ENCODE results near the gene CEMIP. TPM values are rescaled to one million over a fixed set of nuclear protein-coding genes. Genes with fewer than 3 reads are reported as not detected.

The CEMIP gene
- total and polyA plus RNA-seq, 2 of the 4 experiments (the other 2 are of a cell fraction) = 63.8 to 78.0 TPM

DNA sequence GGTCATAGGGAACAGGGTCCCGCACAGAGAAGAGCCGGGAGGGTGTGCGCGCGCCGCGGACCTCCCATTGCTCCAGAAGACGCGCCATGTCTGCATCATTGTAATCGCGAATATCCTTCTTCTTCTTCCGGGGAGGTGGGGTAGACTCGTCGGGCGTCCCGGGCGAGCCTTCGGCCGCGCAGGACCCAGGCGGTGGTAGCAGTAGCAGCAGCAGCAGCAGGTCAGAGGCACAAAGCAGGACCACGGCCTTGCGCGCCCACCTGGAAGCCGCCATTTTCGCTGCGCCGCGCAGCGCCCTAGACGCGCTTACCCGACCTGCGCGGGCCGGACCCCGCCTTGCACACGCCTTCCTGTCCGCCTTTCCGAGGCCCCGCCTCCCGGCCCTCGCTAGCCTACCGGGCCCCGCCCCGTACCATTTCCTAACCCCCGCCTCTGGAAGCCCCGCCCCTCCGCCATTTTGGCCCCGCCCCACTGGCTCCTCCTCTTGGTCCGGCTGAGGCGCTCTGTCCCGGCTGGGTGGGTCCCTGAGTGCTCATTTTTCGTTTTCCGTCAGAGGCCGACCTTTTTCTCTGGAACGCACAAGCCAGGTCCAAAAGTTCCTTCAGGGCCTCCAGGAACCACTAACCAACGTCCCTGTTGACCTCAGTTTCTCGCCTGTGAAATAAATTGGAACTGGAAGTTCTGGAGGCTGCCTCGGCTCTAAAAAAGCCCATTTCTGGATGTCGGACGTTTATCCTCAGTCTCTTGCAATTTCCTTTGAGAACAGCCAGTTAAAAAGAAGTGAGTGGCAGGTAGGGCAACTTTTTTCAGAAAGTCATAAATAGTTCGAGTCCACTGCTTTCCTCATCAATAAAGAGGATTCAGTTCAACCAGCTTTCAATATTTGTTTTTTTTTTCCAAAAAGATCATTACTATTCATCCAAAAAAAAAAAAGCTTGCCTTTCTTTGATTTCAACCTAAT is 210.6 kb downstream of the CEMIP start, which contains the start of gene MESD:
MESD (minus strand) TSS at position 302 of the 961 bp plus-strand sequence; CDS start at position 274, 28 bp downstream.
- Histone ChIP-seq H4K20me1 (ENCODE audit: insufficient read depth, low read length) (peaks cover 20% of the 10 kb centered on the region; the same call in 1 of the 2 replicates), H2AFZ (replicated peaks; ENCODE audit: low read length, poor library complexity) (peak within 1 kb of the TSS; percentile 95), H3K4me1 (ENCODE audit: control insufficient read depth, insufficient read depth, low read length) (peaks cover 6% of the 10 kb centered on the region), H3K79me1 (ENCODE audit: low read depth in 1 of 2, low read length in 2 of 2) (peaks cover 9 to 46% of the 10 kb centered on the region in 2 experiments), H3K27me3 (ENCODE audit: control insufficient read depth, insufficient read depth, low read length) (no peaks in the 10 kb centered on the region), H4K91ac (ENCODE audit: insufficient read depth, low read depth, low read length) (peak within 1 kb of the TSS; percentile 96), H3K56ac (ENCODE audit: extremely low read depth, insufficient read depth, low read length) (peak within 1 kb of the TSS; percentile 97), H3K9ac (ENCODE audit: low read depth, low read length) (peak within 1 kb of the TSS; percentile 99), H3K23ac (ENCODE audit: low read depth, low read length) (peak within 1 kb of the TSS; percentile 84), H2BK120ac (ENCODE audit: low read depth, low read length) (peak within 1 kb of the TSS; percentile 81), H2AK9ac (replicated peaks; ENCODE audit: low read depth, low read length, poor library complexity) (peak within 1 kb of the TSS; percentile 90), H3K4me2 (ENCODE audit: low read depth, low read length) (peak within 1 kb of the TSS; percentile 99), H2BK15ac (ENCODE audit: low read depth, low read length) (peak within 1 kb of the TSS; percentile 95; the same call in 1 of the 3 replicates), H3K36me3 (ENCODE audit: control insufficient read depth, insufficient read depth, low read length) (no peaks in the 10 kb centered on the region), H3K18ac (ENCODE audit: low read depth, low read length) (peak within 1 kb of the TSS; percentile 92), H4K8ac (ENCODE audit: low read depth in 2 of 2, low read length in 2 of 2) (peak within 1 kb of the TSS; percentile 99), H2BK20ac (ENCODE audit: low read depth, low read length) (peak within 1 kb of the TSS; percentile 27), H2AK5ac (ENCODE audit: low read depth, low read length) (peak within 1 kb of the TSS; percentile 78), H3K4me3 (ENCODE audit: insufficient read depth, low read depth, low read length) (peak within 1 kb of the TSS; percentile 73), H3K9me3 (ENCODE audit: control insufficient read depth, insufficient read depth, low read length) (no peaks in the 10 kb centered on the region), H3K14ac (replicated peaks; ENCODE audit: low read depth, low read length) (peak within 1 kb of the TSS; percentile 90), H4K5ac (ENCODE audit: low read depth, low read length) (peak within 1 kb of the TSS; percentile 97), H3K27ac (ENCODE audit: insufficient read depth, low read length) (peak within 1 kb of the TSS; percentile 98), H3K4ac (ENCODE audit: low read depth, low read length) (peak within 1 kb of the TSS; percentile 93), H2BK5ac (ENCODE audit: low read depth, low read length, poor library complexity, severe bottlenecking) (peak within 1 kb of the TSS; percentile 86), H3K9me1 (ENCODE audit: insufficient read depth, low read length) (peaks cover 23% of the 10 kb centered on the region)
- ChIA-PET CTCF (interaction anchor here (0.6 to 0.7 kb wide), 2 partner anchors 277 to 422 kb away, joined by 4 to 5 read pairs; no protein-coding TSS in a partner anchor), POLR2A (ENCODE audit: unreplicated experiment) (interaction anchor here (0.6 kb wide), 1 partner anchor 16 kb away, joined by 4 read pairs; no protein-coding TSS in a partner anchor)
- ATAC-seq (ENCODE audit: low read depth) (peak; percentile 98), DNase-seq (peak; percentile 92)
- dilution Hi-C loops (cut with HindIII; ENCODE audit: low sequenced_read_pairs, unreplicated experiment) (no loop called here), intact Hi-C loops (cut with micrococcal nuclease) (no loop called here), in situ Hi-C loops (cut with MboI; ENCODE audit: low sequenced_read_pairs) (loop anchor here (10.0 kb wide), 1 partner anchor 275 kb away; no protein-coding TSS in a partner anchor)
- BruUV-seq (replicated peaks) = no TSS peak
- WGBS, 2 experiments (ENCODE audit: extremely low coverage in 2 of 2, insufficient read length in 1 of 2) = 0% methylated on average over 31 of the region's 63 CpGs; no CpG with 5 or more reads in 1 of the 2 experiments
- no peak for TF ChIP-seq NFE2L2 (IDR thresholded peaks at IDR 0.05; ENCODE audit: low read depth, low read length)
- TF ChIP-seq SMC3 (IDR thresholded peaks at IDR 0.05; ENCODE audit: low read depth, low read length) = no peak
- peak; percentile 21; the same call in 1 of the 2 replicates for TF ChIP-seq MAZ (IDR thresholded peaks at IDR 0.05; ENCODE audit: borderline replicate concordance, low read depth, low read length)
- TF ChIP-seq, protein P1, sequence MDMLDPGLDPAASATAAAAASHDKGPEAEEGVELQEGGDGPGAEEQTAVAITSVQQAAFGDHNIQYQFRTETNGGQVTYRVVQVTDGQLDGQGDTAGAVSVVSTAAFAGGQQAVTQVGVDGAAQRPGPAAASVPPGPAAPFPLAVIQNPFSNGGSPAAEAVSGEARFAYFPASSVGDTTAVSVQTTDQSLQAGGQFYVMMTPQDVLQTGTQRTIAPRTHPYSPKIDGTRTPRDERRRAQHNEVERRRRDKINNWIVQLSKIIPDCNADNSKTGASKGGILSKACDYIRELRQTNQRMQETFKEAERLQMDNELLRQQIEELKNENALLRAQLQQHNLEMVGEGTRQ (IDR thresholded peaks at IDR 0.05; ENCODE audit: low read depth, low read length) = no peak
- peak; percentile 73 for TF ChIP-seq POLR2A (IDR thresholded peaks at IDR 0.05; ENCODE audit: low read depth, low read length)
- no peak for TF ChIP-seq CHD1 (IDR thresholded peaks at IDR 0.05; ENCODE audit: low read depth, low read length)
- TF ChIP-seq BHLHE40 (IDR thresholded peaks at IDR 0.05; ENCODE audit: low read depth, low read length) = no peak
- peak; percentile 61; the same call in 1 of the 2 replicates for TF ChIP-seq MXI1 (IDR thresholded peaks at IDR 0.05; ENCODE audit: borderline replicate concordance, low read depth, low read length)
- TF ChIP-seq MAFK (IDR thresholded peaks at IDR 0.05; ENCODE audit: low read depth, low read length) = no peak

Data from IMR-90 (cell line).